AG10803 (cell line): Measurements from ENCODE around the gene SCAP.
"Not testable (repeated sequence)": the region's sequence is repeated elsewhere in the genome, so short reads cannot be mapped to it uniquely, and the experiment has no call there.

ENCODE experiments used
- DNase-seq: peaks from one replicate; pipeline ENCODE4 v3.0.0; 2010; ENCODE audit warnings: low read depth
- H3K4me3 ChIP-seq: 2 replicates; pipeline ENCODE4 v1.5.1; 2011; ENCODE audit warnings: mild to moderate bottlenecking, low read length, control low read depth
- CTCF ChIP-seq: conservative IDR thresholded peaks from 2 replicates; pipeline ENCODE4 v1.5.1; 2011; ENCODE audit warnings: mild to moderate bottlenecking, low read length, control low read depth, inconsistent platforms

The SCAP gene

GRCh38 chr3:47370887-47371697 lies 104.6 kb downstream of the SCAP start:
- DNase-seq = no peak
- no peak overlapping the region for H3K4me3 ChIP-seq
- TF ChIP-seq CTCF = peak; percentile 30; the same call in 1 of the 2 replicates

- not testable (repeated sequence) for DNase-seq, H3K4me3 ChIP-seq
Observed at GRCh38 chr3:47370020-47370419, 105.7 kb downstream of the SCAP start.

- TF ChIP-seq CTCF = no peak
- no peak overlapping the region for H3K4me3 ChIP-seq
- DNase-seq = no peak
Observed at GRCh38 chr3:47367631-47368030, 108.1 kb downstream of the SCAP start.

- no peak overlapping the region for H3K4me3 ChIP-seq
- TF ChIP-seq CTCF = no peak
- no peak for DNase-seq
Observed at GRCh38 chr3:47366833-47367232, 108.9 kb downstream of the SCAP start.

GRCh38 chr3:47365213-47366153 lies 110.3 kb downstream of the SCAP start:
- no peak overlapping the region for H3K4me3 ChIP-seq
- peak; percentile 84 for DNase-seq
- no peak for TF ChIP-seq CTCF
